ENCODE results near the gene NUDCD2.

DNA sequence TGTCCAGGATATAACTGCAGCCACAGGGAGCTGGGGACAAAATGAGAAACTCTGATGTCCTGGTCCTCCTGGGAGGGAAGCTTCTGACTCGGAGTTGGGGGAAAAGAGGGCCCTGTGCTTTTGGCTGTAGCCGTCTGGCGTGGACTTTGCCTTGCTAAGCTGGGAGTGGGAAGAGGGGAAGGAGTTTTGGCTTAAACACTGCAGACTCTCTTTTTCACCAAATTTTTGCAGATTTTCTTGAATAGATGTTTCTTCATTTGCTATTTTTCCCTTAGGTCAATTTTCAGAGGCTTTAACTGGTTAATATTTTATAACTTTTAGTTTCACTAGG, 29.8 kb upstream of the NUDCD2 start:
- TF ChIP-seq POLR2AphosphoS5 (IDR thresholded peaks at IDR 0.05; ENCODE audit: low read depth, low read length), result no peak
- no peak for TF ChIP-seq TAF1 (IDR thresholded peaks at IDR 0.05; ENCODE audit: borderline replicate concordance, low read depth, low read length)
